ENCODE results near the gene ARHGEF11. TPM values are rescaled to one million over a fixed set of nuclear protein-coding genes. Genes with fewer than 3 reads are reported as not detected.
A peak's percentile ranks its signal among the peaks of the same experiment; 100 is the strongest.

Gene ARHGEF11
- total RNA-seq, 1 donor = 32.2 TPM

DNA sequence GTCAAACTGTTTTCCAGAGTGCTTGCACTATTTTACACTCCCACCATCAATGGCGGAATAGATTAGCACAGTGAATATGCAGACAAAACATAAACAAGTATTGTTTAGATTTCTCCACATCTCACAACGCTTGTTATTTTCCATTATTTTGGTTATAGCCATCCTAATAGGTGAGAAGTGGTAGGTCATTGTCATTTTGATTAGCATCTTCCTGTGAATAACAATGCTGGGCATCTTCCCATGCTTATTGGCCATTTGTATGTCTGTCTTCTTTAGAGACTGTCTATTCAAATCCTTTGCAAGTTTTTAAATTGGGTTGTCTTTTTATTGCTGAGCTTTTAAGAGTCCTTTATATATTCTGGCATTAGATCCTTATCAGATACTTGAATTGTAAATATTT is 70.5 kb downstream of the ARHGEF11 start:
- H3K4me3 ChIP-seq (ENCODE audit: low read depth, low read length) = no peak overlapping the region
- no peak for DNase-seq (ENCODE audit: low read depth)
- TF ChIP-seq, protein P1, sequence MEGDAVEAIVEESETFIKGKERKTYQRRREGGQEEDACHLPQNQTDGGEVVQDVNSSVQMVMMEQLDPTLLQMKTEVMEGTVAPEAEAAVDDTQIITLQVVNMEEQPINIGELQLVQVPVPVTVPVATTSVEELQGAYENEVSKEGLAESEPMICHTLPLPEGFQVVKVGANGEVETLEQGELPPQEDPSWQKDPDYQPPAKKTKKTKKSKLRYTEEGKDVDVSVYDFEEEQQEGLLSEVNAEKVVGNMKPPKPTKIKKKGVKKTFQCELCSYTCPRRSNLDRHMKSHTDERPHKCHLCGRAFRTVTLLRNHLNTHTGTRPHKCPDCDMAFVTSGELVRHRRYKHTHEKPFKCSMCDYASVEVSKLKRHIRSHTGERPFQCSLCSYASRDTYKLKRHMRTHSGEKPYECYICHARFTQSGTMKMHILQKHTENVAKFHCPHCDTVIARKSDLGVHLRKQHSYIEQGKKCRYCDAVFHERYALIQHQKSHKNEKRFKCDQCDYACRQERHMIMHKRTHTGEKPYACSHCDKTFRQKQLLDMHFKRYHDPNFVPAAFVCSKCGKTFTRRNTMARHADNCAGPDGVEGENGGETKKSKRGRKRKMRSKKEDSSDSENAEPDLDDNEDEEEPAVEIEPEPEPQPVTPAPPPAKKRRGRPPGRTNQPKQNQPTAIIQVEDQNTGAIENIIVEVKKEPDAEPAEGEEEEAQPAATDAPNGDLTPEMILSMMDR (IDR thresholded peaks at IDR 0.05; ENCODE audit: insufficient read depth, low read length) = no peak

DNA sequence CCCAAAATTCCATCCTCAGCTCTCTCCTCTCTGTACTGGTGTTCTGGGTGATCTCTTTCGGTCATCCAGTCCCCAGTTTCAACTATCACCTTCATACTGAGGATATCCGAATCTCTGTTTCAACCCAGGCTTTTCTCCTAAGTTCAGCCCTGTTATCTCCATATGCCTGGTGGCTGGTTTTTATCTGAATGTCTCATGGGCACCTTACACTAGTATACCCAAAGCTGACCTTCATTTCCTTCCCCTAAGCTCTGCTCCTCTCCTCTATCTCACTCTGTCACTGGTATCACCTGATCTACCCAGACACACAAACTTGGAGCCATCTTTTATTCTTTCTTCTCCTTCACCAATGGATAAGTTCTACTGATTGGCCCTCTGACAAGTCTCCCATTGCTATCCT is 72.1 kb downstream of the ARHGEF11 start:
- TF ChIP-seq, protein P1 (IDR thresholded peaks at IDR 0.05; ENCODE audit: insufficient read depth, low read length) = no peak
- H3K4me3 ChIP-seq (ENCODE audit: low read depth, low read length) = no peak overlapping the region
- DNase-seq (ENCODE audit: low read depth) = no peak

DNA sequence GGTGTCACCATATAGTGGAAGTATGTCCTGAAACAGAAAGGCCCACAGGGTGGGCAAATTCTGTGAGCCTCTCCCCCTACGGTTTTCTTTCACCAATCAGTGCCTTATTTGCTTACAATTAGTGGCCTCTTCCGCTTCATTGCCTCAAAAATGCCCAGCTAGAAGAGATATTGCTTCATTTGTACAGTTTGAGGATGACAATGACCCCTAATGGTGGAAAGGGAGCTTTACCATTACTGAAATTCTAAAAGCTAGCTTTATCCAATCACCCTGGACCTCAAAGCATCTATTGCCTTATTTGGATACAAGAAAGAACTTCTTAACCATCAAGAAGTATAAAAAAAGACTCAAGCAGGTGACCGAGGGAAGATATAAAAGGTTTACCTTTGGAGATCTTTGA is 75.5 kb downstream of the ARHGEF11 start:
- TF ChIP-seq, protein P1 (IDR thresholded peaks at IDR 0.05; ENCODE audit: insufficient read depth, low read length) = peak; percentile 7
- no peak for DNase-seq (ENCODE audit: low read depth)
- H3K4me3 ChIP-seq (ENCODE audit: low read depth, low read length) = no peak overlapping the region

DNA sequence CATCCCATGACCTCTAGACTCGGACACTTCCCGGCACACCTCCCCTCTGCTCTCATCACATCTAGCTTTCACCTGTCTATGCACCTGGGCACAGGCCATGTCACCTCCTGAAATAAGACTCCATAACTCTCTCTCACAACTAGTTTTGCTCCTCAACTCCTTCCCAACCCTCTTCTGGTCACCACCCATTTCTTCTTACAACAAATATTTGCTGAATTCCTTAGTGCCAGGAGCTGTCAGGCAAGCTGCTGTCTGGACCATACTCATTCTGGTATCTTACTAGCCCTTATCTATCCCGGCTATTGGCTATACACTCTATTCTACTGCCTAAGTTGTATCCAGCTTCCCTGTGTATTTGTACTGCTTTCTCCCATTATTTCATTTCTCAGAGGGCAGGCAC is 76.0 kb downstream of the ARHGEF11 start:
- no peak for DNase-seq (ENCODE audit: low read depth)
- no peak overlapping the region for H3K4me3 ChIP-seq (ENCODE audit: low read depth, low read length)
- TF ChIP-seq, protein P1 (IDR thresholded peaks at IDR 0.05; ENCODE audit: insufficient read depth, low read length) = no peak

DNA sequence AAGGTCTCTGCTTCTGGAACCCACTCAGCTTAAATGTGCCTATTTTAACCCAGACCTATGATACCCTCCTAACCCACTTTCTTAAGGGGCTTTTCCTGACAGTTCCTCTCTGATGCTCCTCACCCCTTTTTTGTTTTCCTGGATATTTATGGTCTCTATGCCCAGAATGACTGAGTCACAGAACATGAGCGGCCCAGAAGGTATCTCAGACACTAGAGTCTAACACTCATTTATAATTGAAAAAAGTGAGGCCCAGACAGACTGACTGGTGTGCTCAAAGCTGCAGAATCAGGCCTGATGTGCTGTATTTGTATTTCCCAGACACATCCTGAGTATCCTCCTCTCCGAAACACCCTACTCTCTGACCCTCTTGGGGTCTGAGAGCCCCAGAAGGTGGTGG is 81.1 kb downstream of the ARHGEF11 start:
- no peak overlapping the region for H3K4me3 ChIP-seq (ENCODE audit: low read depth, low read length)
- DNase-seq (ENCODE audit: low read depth) = peak; percentile 3
- TF ChIP-seq, protein P1 (IDR thresholded peaks at IDR 0.05; ENCODE audit: insufficient read depth, low read length) = no peak

DNA sequence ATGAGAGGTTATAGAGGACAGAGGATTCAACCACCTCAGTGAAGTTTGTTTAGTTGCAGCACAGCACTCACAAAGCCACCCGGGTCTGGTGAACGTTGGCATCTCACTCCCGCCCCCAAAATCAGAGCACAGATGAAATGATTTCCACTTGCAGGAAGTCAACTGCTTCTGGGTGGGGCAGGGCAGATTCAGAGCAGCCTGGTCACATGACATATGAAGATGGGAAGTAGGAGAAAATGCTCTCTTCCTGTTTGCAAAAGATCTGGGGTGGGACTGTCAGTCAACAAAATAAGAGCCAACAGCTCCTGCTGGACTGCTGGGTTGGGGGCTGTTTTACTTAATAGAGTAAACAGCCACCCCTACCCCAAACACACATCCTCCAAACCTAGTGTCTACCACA is 81.9 kb downstream of the ARHGEF11 start:
- no peak for DNase-seq (ENCODE audit: low read depth)
- H3K4me3 ChIP-seq (ENCODE audit: low read depth, low read length) = no peak overlapping the region
- TF ChIP-seq, protein P1 (IDR thresholded peaks at IDR 0.05; ENCODE audit: insufficient read depth, low read length) = no peak

DNA sequence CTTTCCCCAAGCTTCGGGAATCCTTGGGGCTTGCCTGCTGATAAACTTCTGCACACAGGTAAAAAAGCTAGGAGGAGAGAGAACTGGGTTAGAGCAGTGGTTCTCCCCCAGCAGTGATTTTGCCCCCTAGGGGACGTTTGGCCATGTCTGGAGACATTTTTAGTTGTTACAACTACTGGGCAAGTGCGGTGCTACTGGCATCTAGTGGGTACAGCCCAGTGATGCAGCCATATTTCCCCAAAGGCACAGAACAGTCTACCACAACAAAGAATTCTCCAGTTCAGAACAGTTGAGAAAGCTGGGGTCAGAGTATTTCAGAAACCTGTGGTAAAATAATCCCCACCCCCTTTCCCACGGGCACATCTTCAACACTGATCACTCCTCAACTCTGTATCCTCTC is 83.8 kb downstream of the ARHGEF11 start:
- DNase-seq (ENCODE audit: low read depth) = no peak
- no peak overlapping the region for H3K4me3 ChIP-seq (ENCODE audit: low read depth, low read length)
- TF ChIP-seq, protein P1 (IDR thresholded peaks at IDR 0.05; ENCODE audit: insufficient read depth, low read length) = peak; percentile 16
